Hepatocyte (in vitro differentiated cells): ENCODE measurements around the gene CDX4. TPM values are rescaled to one million over a fixed set of nuclear protein-coding genes. Genes with fewer than 3 reads are reported as not detected.

Source experiments
- DNase-seq: peaks from one replicate; pipeline ENCODE4 v3.0.0-alpha.2; 2016; ENCODE audit warnings: low spot score
- H2AFZ ChIP-seq: fragments of 200-600 bp; sonication (generic); 2 replicates; pipeline ENCODE4 v1.6.0; 2016; ENCODE audit warnings: antibody characterized with exemption, mild to moderate bottlenecking
- H3K27ac ChIP-seq: fragments of 200-600 bp; sonication (generic); 2 replicates; pipeline ENCODE4 v1.5.1; 2016; ENCODE audit warnings: mild to moderate bottlenecking
- H3K27me3 ChIP-seq: fragments of 200-600 bp; sonication (generic); 2 replicates; pipeline ENCODE4 v1.6.1; 2016
- H3K36me3 ChIP-seq: fragments of 200-600 bp; sonication (generic); replicated peaks from 2 replicates; pipeline ENCODE4 v1.5.1; 2016; ENCODE audit warnings: low read depth; ENCODE audit not compliant: insufficient read depth
- H3K4me1 ChIP-seq: fragments of 200-600 bp; sonication (generic); 2 replicates; pipeline ENCODE4 v1.5.1; 2016; ENCODE audit warnings: mild to moderate bottlenecking, moderate library complexity; ENCODE audit not compliant: insufficient read depth
- H3K4me2 ChIP-seq: fragments of 200-600 bp; sonication (generic); 2 replicates; pipeline ENCODE4 v1.6.0; 2016
- H3K4me3 ChIP-seq: fragments of 200-600 bp; sonication (generic); 2 replicates; pipeline ENCODE4 v1.5.1; 2016; ENCODE audit warnings: mild to moderate bottlenecking
- H3K79me2 ChIP-seq: fragments of 200-600 bp; sonication (generic); 2 replicates; pipeline ENCODE4 v1.6.0; 2017; ENCODE audit warnings: mild to moderate bottlenecking
- H3K9me2 ChIP-seq: fragments of 200-600 bp; sonication (generic); replicated peaks from 2 replicates; pipeline ENCODE4 v1.6.0; 2017; ENCODE audit warnings: mild to moderate bottlenecking; ENCODE audit not compliant: insufficient read depth
- H3K9me3 ChIP-seq: fragments of 200-600 bp; sonication (generic); 2 replicates; pipeline ENCODE4 v1.5.1; 2016; ENCODE audit warnings: low read depth, mild to moderate bottlenecking
- H4K20me1 ChIP-seq: fragments of 200-600 bp; sonication (generic); 2 replicates; pipeline ENCODE4 v1.6.0; 2016; ENCODE audit warnings: mild to moderate bottlenecking; ENCODE audit not compliant: insufficient read depth, poor library complexity, severe bottlenecking
- EZH2 ChIP-seq: fragments of 200-600 bp; sonication (generic); IDR thresholded peaks from 2 replicates; pipeline ENCODE4 v1.6.1; 2016; ENCODE audit warnings: antibody characterized with exemption, mild to moderate bottlenecking, borderline replicate concordance
- EZH2phosphoT487 ChIP-seq: fragments of 200-600 bp; sonication (generic); IDR thresholded peaks from one replicate; pipeline ENCODE4 v1.6.1; 2018; ENCODE audit warnings: antibody characterized with exemption, mild to moderate bottlenecking, low read depth, moderate library complexity; ENCODE audit not compliant: unreplicated experiment, severe bottlenecking
- WGBS: methylation state at CpG from one replicate; pipeline ENCODE4 v1.1.6; 2016; ENCODE audit warnings: low lambda C conversion rate; ENCODE audit errors: missing lambda C conversion rate; 5-methylcytosine and 5-hydroxymethylcytosine counted together
- polyA plus RNA-seq: library from polyadenylated mRNA; unstranded; fragments of >200 nt; fragmentation: Nextera tagmentation; extraction: Ambion mirVana; gene quantifications from 2 replicates; pipeline ENCODE4 v1.2.1, GENCODE V29; 2016
- total RNA-seq: library from RNA; depleted of rRNA; stranded (reverse); fragments of >200 nt; gene quantifications from 2 replicates; pipeline ENCODE4 v1.2.3, GENCODE V29; 2014
- TF ChIP-seq, protein P1 (sequence below): fragments of 200-600 bp; sonication (generic); IDR thresholded peaks from 2 replicates; pipeline ENCODE4 v1.5.1; 2016; ENCODE audit warnings: antibody characterized with exemption, mild to moderate bottlenecking; ENCODE audit not compliant: poor library complexity

CDX4 gene
- total and polyA plus RNA-seq, 2 experiments from 2014 or later, result not detected

DNA sequence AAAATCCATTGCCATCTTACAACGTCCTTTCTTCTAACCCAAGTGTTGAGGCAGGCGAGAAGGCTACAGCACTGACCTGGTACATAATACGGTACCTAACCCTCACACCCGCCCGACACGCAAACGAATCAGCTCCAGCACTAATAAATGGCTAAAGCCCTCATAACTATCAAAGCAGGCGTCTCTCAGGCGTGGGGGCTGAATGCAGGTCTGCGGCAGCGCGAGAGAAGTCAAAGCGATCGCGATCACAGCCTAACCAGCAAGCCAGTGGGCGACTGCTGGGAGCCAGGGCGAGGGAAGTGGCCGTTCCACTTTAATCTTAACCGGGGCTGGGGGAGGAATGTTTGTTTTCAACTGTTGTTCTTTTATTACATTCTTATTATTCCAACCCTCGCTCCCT is 1.5 kb downstream of the CDX4 start:
- 49% methylated on average over 20 of the region's 20 CpGs for WGBS
- peak overlapping the region; percentile 45 for H2AFZ ChIP-seq
- no peak overlapping the region for H3K27ac ChIP-seq
- H3K36me3 ChIP-seq, result no peaks in the 10 kb centered on the region
- H3K4me3 ChIP-seq, result no peak overlapping the region
- H3K27me3 ChIP-seq, result peaks cover 7% of the 10 kb centered on the region
- no peak for DNase-seq
- no peaks in the 10 kb centered on the region for H3K9me2 ChIP-seq
- no peak for TF ChIP-seq EZH2
- TF ChIP-seq, protein P1, sequence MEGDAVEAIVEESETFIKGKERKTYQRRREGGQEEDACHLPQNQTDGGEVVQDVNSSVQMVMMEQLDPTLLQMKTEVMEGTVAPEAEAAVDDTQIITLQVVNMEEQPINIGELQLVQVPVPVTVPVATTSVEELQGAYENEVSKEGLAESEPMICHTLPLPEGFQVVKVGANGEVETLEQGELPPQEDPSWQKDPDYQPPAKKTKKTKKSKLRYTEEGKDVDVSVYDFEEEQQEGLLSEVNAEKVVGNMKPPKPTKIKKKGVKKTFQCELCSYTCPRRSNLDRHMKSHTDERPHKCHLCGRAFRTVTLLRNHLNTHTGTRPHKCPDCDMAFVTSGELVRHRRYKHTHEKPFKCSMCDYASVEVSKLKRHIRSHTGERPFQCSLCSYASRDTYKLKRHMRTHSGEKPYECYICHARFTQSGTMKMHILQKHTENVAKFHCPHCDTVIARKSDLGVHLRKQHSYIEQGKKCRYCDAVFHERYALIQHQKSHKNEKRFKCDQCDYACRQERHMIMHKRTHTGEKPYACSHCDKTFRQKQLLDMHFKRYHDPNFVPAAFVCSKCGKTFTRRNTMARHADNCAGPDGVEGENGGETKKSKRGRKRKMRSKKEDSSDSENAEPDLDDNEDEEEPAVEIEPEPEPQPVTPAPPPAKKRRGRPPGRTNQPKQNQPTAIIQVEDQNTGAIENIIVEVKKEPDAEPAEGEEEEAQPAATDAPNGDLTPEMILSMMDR, result no peak
- TF ChIP-seq EZH2phosphoT487, result no peak
- no peaks in the 10 kb centered on the region for H3K79me2 ChIP-seq
- H3K9me3 ChIP-seq, result no peaks in the 10 kb centered on the region
- H3K4me1 ChIP-seq, result no peaks in the 10 kb centered on the region
- H3K4me2 ChIP-seq, result peak overlapping the region; percentile 69
- no peaks in the 10 kb centered on the region for H4K20me1 ChIP-seq

DNA sequence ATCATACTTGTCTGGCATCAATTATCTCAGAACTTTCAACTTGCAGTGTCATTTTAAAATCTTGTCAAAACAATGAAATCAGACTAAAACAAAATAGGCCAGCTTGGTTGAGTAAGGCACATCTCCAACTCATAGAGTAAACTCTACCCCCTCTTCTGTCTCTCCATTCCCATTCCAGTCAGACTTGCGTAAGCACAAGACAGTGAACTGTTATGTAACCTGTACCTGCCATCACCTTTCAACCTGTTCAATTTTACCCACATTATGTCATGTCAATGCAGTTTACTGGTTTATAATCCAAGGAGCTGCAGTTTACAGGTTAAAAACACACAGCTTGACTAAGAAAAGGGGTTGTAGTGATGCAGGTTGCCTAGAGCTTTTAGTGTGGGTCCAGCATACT is 8.3 kb downstream of the CDX4 start:
- H3K4me3 ChIP-seq, result no peak overlapping the region
- no peaks in the 10 kb centered on the region for H3K36me3 ChIP-seq
- H3K4me2 ChIP-seq, result no peak overlapping the region
- WGBS, result 0% methylated on average over 1 of the region's 1 CpG
- H3K9me3 ChIP-seq, result no peaks in the 10 kb centered on the region
- H3K4me1 ChIP-seq, result no peaks in the 10 kb centered on the region
- DNase-seq, result no peak
- no peaks in the 10 kb centered on the region for H3K27me3 ChIP-seq
- H4K20me1 ChIP-seq, result no peaks in the 10 kb centered on the region
- H2AFZ ChIP-seq, result no peak overlapping the region
- H3K9me2 ChIP-seq, result no peaks in the 10 kb centered on the region
- no peaks in the 10 kb centered on the region for H3K79me2 ChIP-seq
- TF ChIP-seq EZH2phosphoT487, result no peak
- TF ChIP-seq EZH2, result no peak
- TF ChIP-seq, protein P1, result no peak
- no peak overlapping the region for H3K27ac ChIP-seq

DNA sequence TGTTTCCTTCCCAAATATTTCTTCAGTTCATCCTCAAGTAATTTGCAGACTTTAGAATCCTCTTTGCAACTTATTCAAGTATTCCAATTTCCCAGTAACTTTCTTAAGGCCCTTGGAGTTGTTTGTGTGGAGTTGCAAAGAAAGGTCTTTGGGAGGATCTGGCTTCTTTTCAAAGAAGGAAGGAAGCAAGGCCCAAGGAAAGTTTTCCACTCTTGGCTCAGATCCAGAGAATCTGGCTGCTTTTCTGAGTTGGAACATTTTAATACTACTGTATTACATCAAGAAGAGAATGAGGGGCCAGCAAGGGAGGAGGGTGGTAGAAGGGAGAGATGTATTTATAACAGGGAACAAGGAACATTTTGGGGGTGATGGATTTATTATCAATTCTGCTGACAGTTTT is 10.5 kb downstream of the CDX4 start:
- H3K9me2 ChIP-seq, result no peaks in the 10 kb centered on the region
- no peaks in the 10 kb centered on the region for H4K20me1 ChIP-seq
- DNase-seq, result no peak
- H3K27me3 ChIP-seq, result no peaks in the 10 kb centered on the region
- H3K9me3 ChIP-seq, result no peaks in the 10 kb centered on the region
- H3K4me3 ChIP-seq, result no peak overlapping the region
- no peaks in the 10 kb centered on the region for H3K4me1 ChIP-seq
- no peak overlapping the region for H3K4me2 ChIP-seq
- no peak overlapping the region for H2AFZ ChIP-seq
- no peaks in the 10 kb centered on the region for H3K36me3 ChIP-seq
- TF ChIP-seq, protein P1, result no peak
- TF ChIP-seq EZH2phosphoT487 (no peak), EZH2 (no peak)
- H3K79me2 ChIP-seq, result no peaks in the 10 kb centered on the region
- no peak overlapping the region for H3K27ac ChIP-seq

DNA sequence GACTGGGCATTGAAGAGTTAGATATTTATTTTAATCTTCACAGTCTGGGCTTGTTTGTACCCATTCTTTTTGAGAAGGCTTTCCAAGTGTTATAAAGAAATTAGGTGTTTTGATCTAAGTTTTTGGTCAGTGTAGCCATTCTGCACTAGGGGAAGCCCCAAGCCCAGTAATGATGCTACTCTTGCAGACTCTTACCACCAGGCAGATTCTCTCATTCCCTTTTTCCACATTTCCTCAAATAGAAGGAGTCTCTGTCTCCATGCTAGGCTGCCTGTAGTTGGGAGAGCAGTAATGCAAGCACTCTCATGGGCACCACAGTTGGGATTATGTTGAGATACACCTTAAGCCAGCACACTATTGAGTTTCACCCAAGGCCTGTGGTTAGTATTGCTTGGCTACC is 21.5 kb downstream of the CDX4 start:
- H3K9me2 ChIP-seq, result no peaks in the 10 kb centered on the region
- no peaks in the 10 kb centered on the region for H3K27me3 ChIP-seq
- no peaks in the 10 kb centered on the region for H3K4me1 ChIP-seq
- DNase-seq, result no peak
- no peak overlapping the region for H2AFZ ChIP-seq
- no peak overlapping the region for H3K27ac ChIP-seq
- no peak overlapping the region for H3K4me3 ChIP-seq
- no peaks in the 10 kb centered on the region for H4K20me1 ChIP-seq
- H3K79me2 ChIP-seq, result no peaks in the 10 kb centered on the region
- no peaks in the 10 kb centered on the region for H3K36me3 ChIP-seq
- H3K9me3 ChIP-seq, result no peaks in the 10 kb centered on the region
- no peak overlapping the region for H3K4me2 ChIP-seq
- TF ChIP-seq, protein P1, result no peak
- TF ChIP-seq EZH2 (no peak), EZH2phosphoT487 (no peak)
